Mammary microvascular endothelial cell (primary cell): ENCODE data around the gene SPAG4. TPM values are rescaled to one million over a fixed set of nuclear protein-coding genes. Genes with fewer than 3 reads are reported as not detected.

Source experiments
- total RNA-seq: library from RNA; depleted of rRNA; stranded (reverse); fragments of >200 nt; gene quantifications from 2 replicates; pipeline ENCODE4 v1.2.3, GENCODE V29; 2015

SPAG4 gene, protein sequence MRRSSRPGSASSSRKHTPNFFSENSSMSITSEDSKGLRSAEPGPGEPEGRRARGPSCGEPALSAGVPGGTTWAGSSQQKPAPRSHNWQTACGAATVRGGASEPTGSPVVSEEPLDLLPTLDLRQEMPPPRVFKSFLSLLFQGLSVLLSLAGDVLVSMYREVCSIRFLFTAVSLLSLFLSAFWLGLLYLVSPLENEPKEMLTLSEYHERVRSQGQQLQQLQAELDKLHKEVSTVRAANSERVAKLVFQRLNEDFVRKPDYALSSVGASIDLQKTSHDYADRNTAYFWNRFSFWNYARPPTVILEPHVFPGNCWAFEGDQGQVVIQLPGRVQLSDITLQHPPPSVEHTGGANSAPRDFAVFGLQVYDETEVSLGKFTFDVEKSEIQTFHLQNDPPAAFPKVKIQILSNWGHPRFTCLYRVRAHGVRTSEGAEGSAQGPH
- total RNA-seq = 3.2 and 5.1 TPM in 2 replicates

DNA sequence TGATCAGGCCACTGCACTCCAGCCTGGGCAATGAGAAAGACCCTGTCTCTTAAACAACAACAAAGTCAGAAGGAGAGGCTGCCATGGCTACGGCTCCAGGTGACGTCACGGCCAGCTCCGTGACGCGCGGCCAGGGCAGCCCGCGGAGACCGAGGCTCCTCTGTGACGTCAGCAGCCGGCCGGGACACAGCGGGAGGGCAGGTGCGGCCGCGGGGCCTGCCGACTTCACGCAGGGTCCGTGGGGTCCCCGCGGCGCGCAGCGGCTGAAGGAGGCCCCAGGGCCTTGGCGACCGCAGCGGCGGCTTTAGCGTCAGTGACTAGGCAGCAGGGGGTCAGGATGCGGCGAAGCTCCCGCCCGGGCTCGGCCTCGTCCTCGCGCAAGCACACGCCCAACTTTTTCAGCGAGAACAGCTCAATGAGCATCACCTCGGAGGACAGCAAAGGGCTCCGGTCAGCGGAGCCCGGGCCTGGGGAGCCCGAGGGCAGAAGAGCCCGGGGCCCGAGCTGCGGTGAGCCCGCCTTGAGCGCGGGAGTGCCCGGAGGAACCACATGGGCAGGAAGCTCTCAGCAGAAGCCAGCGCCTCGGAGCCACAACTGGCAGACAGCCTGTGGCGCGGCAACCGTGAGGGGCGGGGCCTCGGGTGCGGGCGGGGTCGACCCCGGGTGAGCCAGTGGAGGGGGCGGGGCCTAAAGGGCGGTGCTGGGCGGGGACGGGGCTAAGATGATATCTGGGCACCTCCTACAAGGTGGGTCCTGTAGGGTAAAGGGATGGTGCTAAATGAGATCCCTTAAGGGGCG lies at the start of gene SPAG4:
TSS of gene SPAG4 (plus strand) at position 163 of the 798 bp plus-strand sequence. CDS start at position 338, 175 bp downstream.

DNA sequence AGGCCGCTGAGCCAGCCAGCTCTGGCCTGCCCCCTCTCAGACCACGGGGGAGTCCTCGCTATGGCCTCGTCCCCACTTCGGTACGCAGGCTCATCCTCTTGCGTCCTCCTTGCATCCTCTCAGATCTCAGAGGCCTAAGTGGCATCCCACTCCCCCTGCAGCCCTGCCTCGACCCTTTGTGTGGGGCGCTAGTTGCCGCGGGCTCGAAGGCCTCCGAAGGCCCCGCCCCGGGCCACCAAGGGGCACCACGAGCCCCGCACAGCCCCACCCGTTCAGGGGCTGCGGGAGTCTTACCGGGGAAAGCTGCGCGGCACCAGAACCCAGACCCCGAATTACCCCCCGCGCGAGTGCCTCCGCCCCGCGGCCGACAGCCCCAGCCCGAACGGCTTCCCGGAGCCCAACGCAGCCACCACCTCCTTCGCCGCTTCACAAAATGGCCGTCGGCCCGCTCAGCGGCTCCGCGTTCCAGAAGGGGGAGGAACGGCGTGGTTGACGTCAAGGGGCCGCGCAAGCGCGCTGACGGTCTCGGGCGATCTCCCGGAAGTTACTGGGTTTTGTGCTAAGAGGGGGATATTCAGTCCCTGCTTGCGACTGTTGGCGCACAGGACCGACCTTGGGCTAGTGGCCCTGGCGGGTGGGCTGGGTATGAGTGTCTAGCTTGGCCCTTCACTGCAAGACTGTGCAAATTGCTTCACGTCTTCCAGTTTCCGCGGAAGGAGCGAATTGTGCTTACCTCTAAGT lies 49.0 kb downstream of the SPAG4 start, which contains the start of the genes CPNE1 and RBM12:
TSS of gene CPNE1 (minus strand) at position 435 of the 741 bp plus-strand sequence. CDS start 31,977 bp downstream, outside the sequence.
TSS of gene RBM12 (minus strand) at position 435 of the 741 bp plus-strand sequence. CDS start 9,578 bp downstream, outside the sequence.

Other genes with a start within 250 kb of the SPAG4 start
- 25.5 and 32.4 TPM in 2 replicates for gene UQCC1, start 203.9 kb upstream of the SPAG4 start, total RNA-seq
- 0.15 and 0.20 TPM in 2 replicates for gene GDF5, start 177.6 kb upstream of the SPAG4 start, total RNA-seq
- gene CEP250, start 160.2 kb upstream of the SPAG4 start, total RNA-seq = 21.9 and 24.3 TPM in 2 replicates
- gene C20orf173, start 86.2 kb upstream of the SPAG4 start, total RNA-seq = not detected in 2 replicates
- gene ERGIC3, start 73.8 kb upstream of the SPAG4 start, total RNA-seq = 195 and 198 TPM in 2 replicates
- gene CPNE1, start 49.1 kb downstream of the SPAG4 start, total RNA-seq = 121 and 125 TPM in 2 replicates
- 37.3 and 46.0 TPM in 2 replicates for gene RBM12, start 49.1 kb downstream of the SPAG4 start, total RNA-seq
- 18.3 and 22.7 TPM in 2 replicates for gene NFS1, start 83.5 kb downstream of the SPAG4 start, total RNA-seq
- 781 and 818 TPM in 2 replicates for gene ROMO1, start 83.6 kb downstream of the SPAG4 start, total RNA-seq
- gene RBM39, start 126.4 kb downstream of the SPAG4 start, total RNA-seq = 126 and 135 TPM in 2 replicates
- 33.4 and 49.6 TPM in 2 replicates for gene PHF20, start 156.2 kb downstream of the SPAG4 start, total RNA-seq